ENCODE measurements around the gene IRAK1. TPM values are rescaled to one million over a fixed set of nuclear protein-coding genes. Genes with fewer than 3 reads are reported as not detected.

Gene IRAK1
- total RNA-seq, 1 experiment from 2014 or later, result 92.3 TPM

DNA sequence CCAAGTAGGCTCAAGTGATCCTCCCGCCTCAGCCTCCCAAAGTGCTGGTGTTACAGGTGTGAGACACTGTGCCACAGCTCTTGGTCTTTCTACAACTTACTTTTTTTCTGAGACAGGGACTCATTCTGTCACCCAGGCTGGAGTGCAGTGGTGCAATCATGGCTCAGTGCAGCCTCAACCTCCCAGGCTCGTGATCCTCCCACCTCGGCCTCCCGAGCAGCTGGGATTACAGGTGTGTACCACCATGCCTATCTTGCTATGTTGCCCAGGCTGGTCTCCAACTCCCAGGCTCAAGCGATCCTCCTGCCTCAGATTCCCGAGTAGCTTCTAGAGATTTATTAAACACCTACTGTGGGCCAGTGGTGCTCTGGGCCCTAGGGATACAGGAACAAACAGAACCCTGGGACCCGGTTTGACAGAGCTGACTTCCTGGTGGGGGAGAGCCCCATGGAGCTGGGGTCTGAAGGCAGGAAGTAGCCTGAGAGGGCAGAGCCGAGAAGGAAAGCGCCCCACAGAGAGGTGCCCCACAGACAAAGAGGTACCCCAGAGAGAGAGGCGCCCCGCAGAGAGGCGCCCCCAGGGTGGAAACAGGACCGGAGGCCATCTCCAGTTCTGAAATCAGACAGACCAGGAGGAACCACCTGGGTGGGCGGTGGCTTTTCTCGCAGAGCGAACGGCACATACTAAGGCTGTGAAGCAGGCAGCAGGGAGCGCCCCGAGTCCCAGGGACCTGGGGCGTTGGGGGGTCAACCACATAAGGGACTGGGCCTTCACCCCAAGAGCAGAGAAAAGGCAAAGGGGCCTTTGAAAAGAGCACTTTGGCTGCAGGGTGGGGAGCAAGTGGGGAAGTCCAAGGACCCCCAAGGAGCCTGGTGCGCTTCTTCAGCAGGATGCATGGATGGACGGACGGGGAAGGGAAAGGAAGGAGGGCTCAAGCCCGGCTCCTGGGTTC, 5.0 kb downstream of the IRAK1 start (continued):
- TF ChIP-seq, protein P1, sequence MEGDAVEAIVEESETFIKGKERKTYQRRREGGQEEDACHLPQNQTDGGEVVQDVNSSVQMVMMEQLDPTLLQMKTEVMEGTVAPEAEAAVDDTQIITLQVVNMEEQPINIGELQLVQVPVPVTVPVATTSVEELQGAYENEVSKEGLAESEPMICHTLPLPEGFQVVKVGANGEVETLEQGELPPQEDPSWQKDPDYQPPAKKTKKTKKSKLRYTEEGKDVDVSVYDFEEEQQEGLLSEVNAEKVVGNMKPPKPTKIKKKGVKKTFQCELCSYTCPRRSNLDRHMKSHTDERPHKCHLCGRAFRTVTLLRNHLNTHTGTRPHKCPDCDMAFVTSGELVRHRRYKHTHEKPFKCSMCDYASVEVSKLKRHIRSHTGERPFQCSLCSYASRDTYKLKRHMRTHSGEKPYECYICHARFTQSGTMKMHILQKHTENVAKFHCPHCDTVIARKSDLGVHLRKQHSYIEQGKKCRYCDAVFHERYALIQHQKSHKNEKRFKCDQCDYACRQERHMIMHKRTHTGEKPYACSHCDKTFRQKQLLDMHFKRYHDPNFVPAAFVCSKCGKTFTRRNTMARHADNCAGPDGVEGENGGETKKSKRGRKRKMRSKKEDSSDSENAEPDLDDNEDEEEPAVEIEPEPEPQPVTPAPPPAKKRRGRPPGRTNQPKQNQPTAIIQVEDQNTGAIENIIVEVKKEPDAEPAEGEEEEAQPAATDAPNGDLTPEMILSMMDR (IDR thresholded peaks at IDR 0.05 in 2 of 3, conservative IDR thresholded peaks at IDR 0.05 in 1 of 3; ENCODE audit: borderline replicate concordance in 1 of 3, insufficient read depth in 1 of 3, low read depth in 2 of 3, low read length in 2 of 3), result no peak
- no peak for TF ChIP-seq SIN3A (IDR thresholded peaks at IDR 0.05; ENCODE audit: low read depth)
- TF ChIP-seq, protein P2, sequence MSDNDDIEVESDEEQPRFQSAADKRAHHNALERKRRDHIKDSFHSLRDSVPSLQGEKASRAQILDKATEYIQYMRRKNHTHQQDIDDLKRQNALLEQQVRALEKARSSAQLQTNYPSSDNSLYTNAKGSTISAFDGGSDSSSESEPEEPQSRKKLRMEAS (IDR thresholded peaks at IDR 0.05), result no peak

DNA sequence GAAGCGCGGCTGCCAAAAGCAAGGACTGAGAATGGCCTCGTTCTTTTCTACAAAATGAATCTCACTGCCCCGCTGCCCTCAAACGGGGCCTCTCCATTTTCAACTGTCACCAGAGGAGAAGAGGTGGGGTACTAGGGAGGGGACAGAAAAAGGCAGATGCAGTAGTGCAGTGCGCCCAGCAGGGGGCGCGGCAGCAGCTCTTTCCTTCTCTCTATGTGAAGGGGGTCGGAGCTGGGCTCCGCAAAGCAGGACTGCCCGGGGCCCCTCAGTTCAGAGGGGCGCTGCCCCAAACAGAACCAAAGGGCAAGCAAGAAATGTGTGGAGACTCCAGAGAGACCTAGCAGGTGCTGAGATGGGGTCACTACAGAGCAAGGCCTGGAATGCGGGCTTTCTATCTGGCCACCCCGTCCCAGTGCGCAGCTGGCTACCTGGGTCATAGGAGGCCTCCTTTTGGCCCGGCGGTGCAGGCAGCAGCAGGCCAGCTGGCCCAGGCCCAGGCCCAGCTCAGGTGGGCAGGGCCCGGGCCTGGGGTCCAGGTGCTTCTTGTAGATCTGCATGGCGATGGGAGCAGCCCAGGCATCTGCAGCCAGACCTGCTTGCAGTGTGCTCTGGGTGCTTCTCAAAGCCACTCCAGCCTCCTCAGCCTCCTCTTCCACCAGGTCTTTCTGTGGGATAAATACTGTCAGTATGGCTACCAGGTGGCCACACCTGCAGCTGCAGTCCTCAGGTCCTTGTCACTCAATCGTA, 5.9 kb downstream of the IRAK1 start:
- Histone ChIP-seq H3K9me2 (ENCODE audit: insufficient read depth) (no peaks in the 10 kb centered on the region), H3K27me3 (ENCODE audit: insufficient read depth, low read length) (no peaks in the 10 kb centered on the region)
- POLR2A ChIA-PET, result no interaction called here

More for the DNA sequence above, 5.9 kb downstream of the IRAK1 start:
- CTCF ChIA-PET, result interaction anchor here (1.0 to 2.1 kb wide), 2 partner anchors 10 to 12 kb away, joined by 3 to 8 read pairs; no protein-coding TSS in a partner anchor
- no peak overlapping the region for H3K4me2 ChIP-seq (ENCODE audit: low read length)
- no peak for TF ChIP-seq CBX3 (IDR thresholded peaks at IDR 0.05; ENCODE audit: low read depth)
- TF ChIP-seq, protein P3, sequence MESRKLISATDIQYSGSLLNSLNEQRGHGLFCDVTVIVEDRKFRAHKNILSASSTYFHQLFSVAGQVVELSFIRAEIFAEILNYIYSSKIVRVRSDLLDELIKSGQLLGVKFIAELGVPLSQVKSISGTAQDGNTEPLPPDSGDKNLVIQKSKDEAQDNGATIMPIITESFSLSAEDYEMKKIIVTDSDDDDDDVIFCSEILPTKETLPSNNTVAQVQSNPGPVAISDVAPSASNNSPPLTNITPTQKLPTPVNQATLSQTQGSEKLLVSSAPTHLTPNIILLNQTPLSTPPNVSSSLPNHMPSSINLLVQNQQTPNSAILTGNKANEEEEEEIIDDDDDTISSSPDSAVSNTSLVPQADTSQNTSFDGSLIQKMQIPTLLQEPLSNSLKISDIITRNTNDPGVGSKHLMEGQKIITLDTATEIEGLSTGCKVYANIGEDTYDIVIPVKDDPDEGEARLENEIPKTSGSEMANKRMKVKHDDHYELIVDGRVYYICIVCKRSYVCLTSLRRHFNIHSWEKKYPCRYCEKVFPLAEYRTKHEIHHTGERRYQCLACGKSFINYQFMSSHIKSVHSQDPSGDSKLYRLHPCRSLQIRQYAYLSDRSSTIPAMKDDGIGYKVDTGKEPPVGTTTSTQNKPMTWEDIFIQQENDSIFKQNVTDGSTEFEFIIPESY (IDR thresholded peaks at IDR 0.05; ENCODE audit: extremely low read depth, insufficient replicate concordance, low read length), result no peak
- TF ChIP-seq, protein P1 (IDR thresholded peaks at IDR 0.05 in 2 of 3, conservative IDR thresholded peaks at IDR 0.05 in 1 of 3; ENCODE audit: borderline replicate concordance in 1 of 3, insufficient read depth in 1 of 3, low read depth in 2 of 3, low read length in 2 of 3), result peak in 2 of 3 experiments; percentile 78; a peak in 4 of 6 replicates
- H3K27ac ChIP-seq (ENCODE audit: low read depth, low read length), result no peak overlapping the region
- no peaks in the 10 kb centered on the region for H3K9me3 ChIP-seq (ENCODE audit: control insufficient read depth in 1 of 2, insufficient read depth in 1 of 2, low read depth in 1 of 2, low read length in 2 of 2)
- H3K9ac ChIP-seq (ENCODE audit: low read length), result no peak overlapping the region
- H3K79me2 ChIP-seq (ENCODE audit: insufficient read depth, low read length), result peaks cover 28% of the 10 kb centered on the region
- peaks cover 0 to 22% of the 10 kb centered on the region in 2 experiments; a peak in 2 of 4 replicates for H3K4me1 ChIP-seq (ENCODE audit: control insufficient read depth in 1 of 2, insufficient read depth in 2 of 2, low read length in 2 of 2)
- BruUV-seq (replicated peaks), result no TSS peak
- peaks cover 2 to 5% of the 10 kb centered on the region in 2 experiments; a peak in 1 of 4 replicates for H3K36me3 ChIP-seq (ENCODE audit: control insufficient read depth in 1 of 2, insufficient read depth in 2 of 2, low read length in 2 of 2)
- intact Hi-C loops (cut with micrococcal nuclease), result loop anchor here (1.0 kb wide), 1 partner anchor 38 kb away; no protein-coding TSS in a partner anchor
- H2AFZ ChIP-seq (ENCODE audit: low read depth, low read length, poor library complexity, severe bottlenecking), result no peak overlapping the region
- H4K20me1 ChIP-seq (ENCODE audit: insufficient read depth), result no peaks in the 10 kb centered on the region
- ATAC-seq (peak; percentile 68), DNase-seq (ENCODE audit: low read depth, low spot score) (no peak)
- H3K4me3 ChIP-seq (replicated peaks in 1 of 2; ENCODE audit: low read depth in 1 of 2, low read length in 2 of 2), result no peak overlapping the region
- RAD21 ChIA-PET (ENCODE audit: low non-redundant PET in 1 of 2, low total read pairs in 2 of 2, uncharacterized antibody in 2 of 2, unreplicated experiment in 2 of 2), result no interaction called here
